BLaER1 treated with 17β-estradiol and CSF1 and Interleukin-3, amounts not matched to agents 10 nM and 100 nM (cell line): ENCODE data around the gene CD7.
A peak's percentile ranks its signal among the peaks of the same experiment; 100 is the strongest.
"Not testable (repeated sequence)": the region's sequence is repeated elsewhere in the genome, so short reads cannot be mapped to it uniquely, and the experiment has no call there.

Experiments used
- H3K27ac ChIP-seq, 11 experiments: shearing (Covaris generic); formaldehyde crosslinking; 2 replicates each; pipeline ENCODE4 v1.8.1; 2022
- H3K27me3 ChIP-seq, 11 experiments: shearing (Covaris generic); formaldehyde crosslinking; 2 replicates each; pipeline ENCODE4 v1.8.1; 2022
- H3K36me3 ChIP-seq, 11 experiments: shearing (Covaris generic); formaldehyde crosslinking; 2 replicates each; pipeline ENCODE4 v1.8.1; 2022
- H3K4me1 ChIP-seq, 10 experiments: shearing (Covaris generic); formaldehyde crosslinking; 2 replicates each; pipeline ENCODE4 v1.8.1; 2022
- H3K4me2 ChIP-seq, 11 experiments: shearing (Covaris generic); formaldehyde crosslinking; 2 replicates each; pipeline ENCODE4 v1.8.1; 2022
- H3K4me3 ChIP-seq, 10 experiments: shearing (Covaris generic); formaldehyde crosslinking; 2 replicates each; pipeline ENCODE4 v1.8.1; 2022
- H3K9ac ChIP-seq, 11 experiments: shearing (Covaris generic); formaldehyde crosslinking; 2 replicates each; pipeline ENCODE4 v1.8.1; 2022
- H3K9me3 ChIP-seq, 11 experiments: shearing (Covaris generic); formaldehyde crosslinking; replicated peaks in 1 of 11; 2 replicates each; pipeline ENCODE4 v1.8.1; 2022
- H4K20me1 ChIP-seq, 11 experiments: shearing (Covaris generic); formaldehyde crosslinking; 2 replicates each; pipeline ENCODE4 v1.8.1; 2022
- Cebpa-rat ChIP-seq, 11 experiments: shearing (Covaris generic); IDR thresholded peaks; 2 replicates each; pipeline ENCODE4 v1.8.1; 2022

Gene CD7

DNA sequence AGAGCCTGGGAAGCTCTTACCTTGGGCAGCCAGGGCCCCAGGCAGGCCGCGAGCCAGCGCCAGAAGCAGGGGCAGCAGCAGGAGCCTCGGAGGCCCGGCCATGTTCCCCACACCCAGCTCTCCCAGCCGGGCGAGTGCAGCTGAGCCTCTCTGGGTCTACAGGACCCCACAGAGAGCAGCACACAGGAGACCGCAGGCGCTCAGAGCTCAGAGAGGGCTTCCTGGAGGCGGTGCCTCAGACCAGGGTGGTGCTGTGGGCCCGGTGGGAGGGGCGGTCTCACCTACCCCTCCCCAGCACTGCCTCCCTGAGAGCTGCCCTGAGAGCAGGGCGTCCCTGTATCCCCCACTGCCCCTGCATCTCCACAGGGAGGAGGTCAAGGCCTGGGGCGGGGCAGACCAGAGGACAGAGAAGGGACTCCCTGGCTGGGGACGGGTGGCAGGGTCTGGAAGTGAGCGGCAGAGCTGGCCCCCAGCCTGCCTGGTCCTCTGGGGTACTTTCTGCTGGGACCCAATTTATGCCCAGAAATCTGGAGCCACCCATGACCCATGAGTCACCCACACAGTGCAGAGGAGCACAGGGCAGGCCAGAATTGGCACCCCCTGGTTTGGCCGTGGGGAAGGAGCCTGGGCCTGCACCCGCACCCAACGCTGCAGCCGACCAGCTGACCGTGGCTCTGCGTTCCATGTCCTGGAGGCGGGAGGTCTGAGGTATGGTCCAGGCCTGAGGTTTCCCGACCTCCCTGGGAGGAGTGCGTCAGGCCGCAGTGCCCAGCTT is at the start of gene CD7:
Gene CD7 (minus strand): TSS at position 215 of the 775 bp plus-strand sequence. CDS start 113 bp downstream, at position 102.
- Histone ChIP-seq H4K20me1 (peaks cover 0 to 48% (median 0%) of the 10 kb centered on the region in 11 experiments; a peak in 8 of 22 replicates), H3K4me1 (peaks cover 21 to 50% (median 36%) of the 10 kb centered on the region in 10 experiments; a peak in 19 of 20 replicates), H3K4me2 (peak within 1 kb of the TSS in 9 of 11 experiments; percentile 10 to 82 (median 75); a peak in 16 of 22 replicates), H3K27me3 (peaks cover 31 to 60% (median 55%) of the 10 kb centered on the region in 11 experiments), H3K36me3 (no peaks in the 10 kb centered on the region), H3K27ac (no peak within 1 kb of the TSS; a peak in 1 of 22 replicates), H3K9me3 (peaks cover 0 to 21% (median 15%) of the 10 kb centered on the region in 11 experiments; a peak in 14 of 22 replicates), H3K4me3 (no peak within 1 kb of the TSS), H3K9ac (no peak within 1 kb of the TSS; a peak in 1 of 22 replicates)
- TF ChIP-seq Cebpa-rat (IDR thresholded peaks at IDR 0.05) = no peak

DNA sequence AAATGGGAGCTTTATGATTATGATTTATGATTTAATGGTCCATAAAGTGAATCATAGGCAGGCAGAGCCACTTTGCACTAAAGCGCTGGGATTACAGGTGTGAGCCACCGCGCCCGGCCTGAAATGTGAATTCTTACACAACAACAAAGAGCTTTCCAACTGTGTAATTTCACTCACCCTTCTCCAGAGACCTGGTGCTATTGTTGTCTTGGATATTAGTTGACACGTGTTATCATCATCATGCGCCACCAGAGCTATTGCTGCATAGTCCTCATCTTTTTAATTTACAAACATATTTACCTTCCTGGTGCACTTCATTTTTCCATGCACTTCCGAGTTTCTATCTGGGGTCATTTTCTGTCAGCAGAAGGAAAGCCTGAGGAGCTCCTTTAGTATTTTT is 49.3 kb upstream of the CD7 start:
- peaks cover 19 to 37% (median 24%) of the 10 kb centered on the region in 10 experiments for H3K4me1 ChIP-seq
- no peaks in the 10 kb centered on the region; a peak in 1 of 22 replicates for H3K9me3 ChIP-seq
- H3K27me3 ChIP-seq = peaks cover 27 to 35% (median 28%) of the 10 kb centered on the region in 11 experiments
- peaks cover 0 to 19% (median under 1%) of the 10 kb centered on the region in 11 experiments; a peak in 6 of 22 replicates for H4K20me1 ChIP-seq
- no peak overlapping the region for H3K4me2 ChIP-seq
- H3K36me3 ChIP-seq = no peaks in the 10 kb centered on the region
- no peak overlapping the region for H3K9ac ChIP-seq
- H3K27ac ChIP-seq = no peak overlapping the region
- no peak for TF ChIP-seq Cebpa-rat (IDR thresholded peaks at IDR 0.05)
- no peak overlapping the region for H3K4me3 ChIP-seq

DNA sequence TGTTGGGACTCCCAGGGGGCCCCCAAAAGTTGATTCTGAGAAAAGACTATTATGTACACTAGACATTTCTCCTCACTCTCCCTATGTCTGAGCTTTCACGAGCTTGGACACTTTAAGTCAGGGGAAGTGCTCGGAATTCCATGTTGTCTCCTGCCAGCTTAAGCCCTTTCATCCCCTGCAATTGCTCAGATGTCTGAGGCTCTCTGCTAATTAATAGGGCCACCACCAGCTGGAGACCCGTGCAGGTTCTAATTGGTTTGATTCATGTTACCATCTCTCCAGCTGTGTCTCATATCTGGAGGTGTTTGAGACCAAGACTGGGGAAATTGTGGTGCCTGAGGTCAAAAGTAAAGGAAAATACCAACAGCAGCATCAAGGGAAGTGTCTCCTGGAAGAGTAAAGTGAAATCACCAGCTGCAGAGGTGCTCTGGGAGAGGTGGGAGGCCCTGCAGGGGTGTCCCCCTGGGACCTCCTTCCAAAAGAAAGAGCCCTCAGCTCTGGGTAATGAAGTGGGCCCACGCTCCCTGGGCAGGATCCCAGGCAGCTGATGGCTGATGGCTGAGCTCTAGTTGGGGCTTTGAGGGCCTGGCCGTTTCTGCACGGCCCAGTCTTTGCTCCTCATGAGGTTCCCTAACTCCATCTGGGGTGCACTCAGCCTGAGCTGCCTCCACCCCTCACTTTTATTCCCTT is 48.3 kb upstream of the CD7 start:
- H3K4me3 ChIP-seq = no peak overlapping the region
- peak overlapping the region in 4 of 11 experiments; percentile 22 to 49 (median 39); a peak in 8 of 22 replicates for H3K4me2 ChIP-seq
- no peaks in the 10 kb centered on the region for H3K36me3 ChIP-seq
- no peaks in the 10 kb centered on the region for H3K9me3 ChIP-seq
- peaks cover 17 to 25% (median 18%) of the 10 kb centered on the region in 11 experiments for H3K27me3 ChIP-seq
- H3K9ac ChIP-seq = no peak overlapping the region
- H3K27ac ChIP-seq = no peak overlapping the region
- TF ChIP-seq Cebpa-rat (IDR thresholded peaks at IDR 0.05) = no peak
- H3K4me1 ChIP-seq = peaks cover 9 to 27% (median 14%) of the 10 kb centered on the region in 10 experiments
- peaks cover 0 to 9% (median 0%) of the 10 kb centered on the region in 11 experiments; a peak in 2 of 22 replicates for H4K20me1 ChIP-seq

DNA sequence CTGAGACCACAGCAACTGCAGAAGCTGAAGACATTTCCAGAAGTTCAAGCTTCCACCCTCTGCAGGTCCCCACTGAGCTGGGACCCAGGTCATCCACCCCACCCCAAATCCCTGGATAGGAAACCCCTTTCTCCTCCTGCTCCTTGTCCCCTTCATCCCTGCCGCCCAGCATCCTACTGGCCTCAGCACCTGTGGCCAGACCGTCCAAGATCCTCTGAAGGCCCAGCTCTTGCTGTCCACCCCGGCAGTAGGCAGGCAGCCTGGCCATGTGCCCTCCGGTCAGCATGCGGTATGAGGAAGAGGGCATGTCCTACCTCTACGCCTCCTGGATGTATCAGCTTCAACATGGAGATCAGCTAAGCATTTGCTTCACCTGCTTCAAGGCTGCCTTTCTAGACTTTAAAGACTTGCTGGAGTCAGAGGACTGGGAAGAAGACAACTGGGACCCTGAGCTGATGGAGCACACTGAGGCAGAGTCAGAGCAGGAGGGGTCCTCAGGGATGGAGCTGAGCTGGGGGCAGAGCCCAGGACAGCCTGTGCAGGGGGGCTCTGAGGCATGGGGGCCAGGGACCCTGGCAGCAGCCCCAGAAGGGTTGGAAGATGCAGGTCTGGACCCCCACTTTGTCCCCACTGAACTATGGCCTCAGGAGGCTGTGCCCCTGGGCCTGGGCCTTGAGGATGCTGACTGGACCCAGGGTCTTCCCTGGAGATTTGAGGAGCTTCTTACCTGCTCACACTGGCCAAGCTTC is 44.7 kb upstream of the CD7 start:
- Histone ChIP-seq H3K9me3 (peaks cover 0 to 5% (median 0%) of the 10 kb centered on the region in 11 experiments; a peak in 6 of 22 replicates), H3K27me3 (peaks cover 0 to 5% (median 0%) of the 10 kb centered on the region in 11 experiments; a peak in 3 of 22 replicates), H3K4me3 (no peak overlapping the region), H3K36me3 (no peaks in the 10 kb centered on the region), H3K4me2 (no peak overlapping the region), H3K4me1 (peaks cover 5 to 37% (median 20%) of the 10 kb centered on the region in 10 experiments; a peak in 18 of 20 replicates), H3K27ac (no peak overlapping the region), H3K9ac (no peak overlapping the region), H4K20me1 (peaks cover 0 to 8% (median 0%) of the 10 kb centered on the region in 11 experiments; a peak in 1 of 22 replicates)
- TF ChIP-seq Cebpa-rat (IDR thresholded peaks at IDR 0.05) = no peak

DNA sequence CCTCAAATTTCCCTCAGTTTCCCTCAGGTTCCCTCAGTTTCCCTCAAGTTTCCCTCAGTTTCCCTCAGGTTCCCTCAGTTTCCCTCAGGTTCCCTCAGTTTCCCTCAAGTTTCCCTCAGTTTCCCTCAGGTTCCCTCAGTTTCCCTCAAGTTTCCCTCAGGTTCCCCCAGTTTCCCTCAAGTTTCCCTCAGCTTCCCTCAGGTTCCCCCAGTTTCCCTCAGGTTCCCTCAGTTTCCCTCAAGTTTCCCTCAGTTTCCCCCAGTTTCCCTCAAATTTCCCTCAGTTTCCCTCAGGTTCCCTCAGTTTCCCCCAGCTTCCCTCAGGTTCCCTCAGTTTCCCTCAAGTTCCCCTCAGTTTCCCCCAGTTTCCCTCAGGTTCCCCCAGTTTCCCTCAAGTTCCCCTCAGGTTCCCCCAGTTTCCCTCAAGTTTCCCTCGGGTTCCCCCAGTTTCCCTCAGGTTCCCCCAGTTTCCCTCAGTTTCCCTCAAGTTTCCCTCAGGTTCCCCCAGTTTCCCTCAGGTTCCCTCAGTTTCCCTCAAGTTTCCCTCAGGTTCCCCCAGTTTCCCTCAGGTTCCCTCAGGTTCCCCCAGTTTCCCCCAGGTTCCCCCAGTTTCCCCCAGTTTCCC is 42.2 kb upstream of the CD7 start:
- H4K20me1 ChIP-seq, H3K9me3 ChIP-seq, H3K4me3 ChIP-seq, H3K36me3 ChIP-seq, H3K27me3 ChIP-seq, H3K9ac ChIP-seq: not testable (repeated sequence)
- Histone ChIP-seq H3K4me2 (peak overlapping the region in 10 of 11 experiments; percentile 20 to 73 (median 62); a peak in 18 of 22 replicates), H3K4me1 (peaks cover 5 to 42% (median 24%) of the 10 kb centered on the region in 10 experiments; a peak in 18 of 20 replicates), H3K27ac (peak overlapping the region in 2 of 11 experiments; percentile 43 to 63; a peak in 3 of 22 replicates)

DNA sequence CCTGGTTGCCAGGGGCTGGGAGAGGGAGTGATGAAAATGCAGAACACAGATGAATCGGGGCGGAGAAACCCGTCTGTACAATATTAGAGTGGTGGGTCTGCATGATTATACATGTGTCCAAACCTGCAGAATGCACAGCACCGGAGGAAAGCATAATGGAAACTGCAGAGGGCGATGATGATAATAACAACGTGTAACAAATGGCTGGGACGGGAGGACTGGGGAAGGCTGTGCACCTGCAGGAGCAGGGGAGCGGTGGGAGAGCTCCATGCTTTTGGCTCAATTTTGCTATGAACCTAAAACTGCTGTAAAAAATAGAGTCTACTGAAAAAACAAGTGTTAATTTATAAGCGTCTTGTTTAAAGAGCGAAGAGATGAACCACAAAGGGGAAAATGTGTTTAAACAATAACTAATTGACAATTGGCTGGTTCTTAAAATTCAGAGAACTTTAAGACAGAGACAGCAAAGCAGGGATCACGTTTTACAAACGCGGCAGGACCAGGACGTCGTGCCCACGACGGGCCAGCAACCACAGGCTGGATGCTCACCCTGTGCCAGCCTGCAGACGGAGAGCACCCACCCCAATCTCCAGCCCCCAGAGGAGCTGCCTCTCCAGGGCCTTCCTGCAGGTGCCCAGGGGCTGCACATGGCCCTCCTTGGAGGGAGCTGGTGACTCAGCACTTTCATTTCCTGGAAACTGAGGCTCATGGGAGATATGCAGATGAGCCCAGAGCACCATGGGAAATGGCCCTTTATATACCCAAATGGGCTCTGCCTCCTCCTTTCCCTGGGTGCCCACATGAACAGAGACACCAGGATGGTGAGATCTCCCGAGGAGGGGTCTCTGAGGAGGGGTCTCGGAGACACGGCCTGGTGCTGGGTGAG is 41.3 kb upstream of the CD7 start, which contains the start of gene TEX19:
Gene TEX19 (plus strand): TSS at position 783 of the 886 bp plus-strand sequence. CDS start 2,904 bp downstream, outside the sequence.
- Histone ChIP-seq H3K36me3 (no peaks in the 10 kb centered on the region), H3K4me1 (peaks cover 5 to 50% (median 32%) of the 10 kb centered on the region in 10 experiments; a peak in 18 of 20 replicates), H3K9me3 (peaks cover 0 to 5% (median 0%) of the 10 kb centered on the region in 11 experiments; a peak in 6 of 22 replicates), H3K9ac (peak within 1 kb of the TSS in 1 of 11 experiments; percentile 20; a peak in 1 of 22 replicates), H3K27me3 (no peaks in the 10 kb centered on the region; a peak in 1 of 22 replicates), H3K4me2 (peak within 1 kb of the TSS; percentile 13 to 73 (median 59); a peak in 21 of 22 replicates), H3K4me3 (no peak within 1 kb of the TSS), H3K27ac (peak within 1 kb of the TSS in 4 of 11 experiments; percentile 2 to 63 (median 45); a peak in 5 of 22 replicates), H4K20me1 (peaks cover 0 to 8% (median 0%) of the 10 kb centered on the region in 11 experiments; a peak in 2 of 22 replicates)
- no peak for TF ChIP-seq Cebpa-rat (IDR thresholded peaks at IDR 0.05)

DNA sequence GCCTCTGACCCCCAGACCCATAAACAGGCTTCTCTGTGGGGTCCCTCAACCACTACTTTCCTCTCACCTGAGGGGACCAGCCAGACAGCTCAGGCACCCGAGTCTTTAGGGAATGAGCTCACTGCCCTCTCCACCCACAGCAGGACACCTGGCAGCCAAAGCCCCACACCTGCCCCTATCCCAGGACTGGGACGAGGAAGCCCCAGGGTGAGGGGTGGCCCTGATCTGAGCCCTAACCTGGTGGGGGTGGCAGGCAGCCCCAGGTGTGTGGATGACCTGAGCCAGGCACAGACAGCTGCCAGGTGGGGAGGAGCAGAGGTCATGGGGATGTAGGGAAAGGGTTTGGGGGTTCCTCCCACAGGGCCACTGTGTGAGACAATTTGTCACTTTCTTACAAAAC is 40.0 kb upstream of the CD7 start:
- H3K36me3 ChIP-seq = no peaks in the 10 kb centered on the region
- no peak overlapping the region for H3K4me3 ChIP-seq
- peak overlapping the region in 4 of 11 experiments; percentile 17 to 53 (median 34); a peak in 3 of 22 replicates for H3K4me2 ChIP-seq
- no peak for TF ChIP-seq Cebpa-rat (IDR thresholded peaks at IDR 0.05)
- H3K4me1 ChIP-seq = peaks cover 5 to 63% (median 45%) of the 10 kb centered on the region in 10 experiments; a peak in 18 of 20 replicates
- no peaks in the 10 kb centered on the region; a peak in 1 of 22 replicates for H3K27me3 ChIP-seq
- H3K9ac ChIP-seq = no peak overlapping the region
- peaks cover 0 to 8% (median 0%) of the 10 kb centered on the region in 11 experiments; a peak in 5 of 22 replicates for H4K20me1 ChIP-seq
- H3K27ac ChIP-seq = no peak overlapping the region
- peaks cover 0 to 5% (median 0%) of the 10 kb centered on the region in 11 experiments; a peak in 6 of 22 replicates for H3K9me3 ChIP-seq
